HG03460 (cell line): ENCODE results near the gene TAF3.
A peak's percentile ranks its signal among the peaks of the same experiment; 100 is the strongest.

Experiments
- ATAC-seq: cut with Tn5 transposase; IDR thresholded peaks from one replicate; pipeline ENCODE4 v1.9.1; 2021; ENCODE audit not compliant: unreplicated experiment

The TAF3 gene

GRCh38 chr10:8043569-8044306 lies 225.4 kb downstream of the TAF3 start:
- no peak for ATAC-seq

DNA sequence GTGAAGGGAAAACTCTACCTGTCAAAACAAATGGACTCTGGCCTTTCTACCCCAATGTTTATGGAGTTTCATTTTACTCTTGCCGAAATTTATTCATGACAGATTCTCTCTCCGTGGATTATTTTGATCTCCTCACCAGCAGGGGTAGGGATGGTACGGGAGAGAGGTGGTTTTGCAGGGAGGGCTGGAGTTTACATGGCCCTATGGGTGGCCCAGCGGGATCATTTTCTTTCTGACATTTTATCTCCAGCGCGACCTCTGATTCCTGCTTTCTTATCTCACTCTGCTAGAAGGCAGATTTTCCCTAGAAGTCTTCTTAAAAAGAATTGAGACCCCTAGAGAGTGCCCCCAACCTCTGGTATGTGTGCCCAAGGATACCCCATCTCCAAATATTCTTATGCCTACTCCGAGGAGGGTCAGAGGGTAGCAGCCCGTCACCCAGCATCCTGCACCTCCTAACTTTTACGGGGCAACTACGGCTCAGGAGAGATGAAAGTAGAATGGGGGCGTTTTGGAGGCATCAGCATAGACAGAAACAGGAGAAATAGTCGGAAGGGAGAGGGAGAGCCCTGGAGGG lies 226.1 kb downstream of the TAF3 start:
- no peak for ATAC-seq

- ATAC-seq, result no peak
Observed at GRCh38 chr10:8044908-8045725, 226.8 kb downstream of the TAF3 start.

- no peak for ATAC-seq
Observed at GRCh38 chr10:8045726-8046494, 227.6 kb downstream of the TAF3 start.

GRCh38 chr10:8047452-8048280 lies 229.4 kb downstream of the TAF3 start:
- ATAC-seq, result no peak

DNA sequence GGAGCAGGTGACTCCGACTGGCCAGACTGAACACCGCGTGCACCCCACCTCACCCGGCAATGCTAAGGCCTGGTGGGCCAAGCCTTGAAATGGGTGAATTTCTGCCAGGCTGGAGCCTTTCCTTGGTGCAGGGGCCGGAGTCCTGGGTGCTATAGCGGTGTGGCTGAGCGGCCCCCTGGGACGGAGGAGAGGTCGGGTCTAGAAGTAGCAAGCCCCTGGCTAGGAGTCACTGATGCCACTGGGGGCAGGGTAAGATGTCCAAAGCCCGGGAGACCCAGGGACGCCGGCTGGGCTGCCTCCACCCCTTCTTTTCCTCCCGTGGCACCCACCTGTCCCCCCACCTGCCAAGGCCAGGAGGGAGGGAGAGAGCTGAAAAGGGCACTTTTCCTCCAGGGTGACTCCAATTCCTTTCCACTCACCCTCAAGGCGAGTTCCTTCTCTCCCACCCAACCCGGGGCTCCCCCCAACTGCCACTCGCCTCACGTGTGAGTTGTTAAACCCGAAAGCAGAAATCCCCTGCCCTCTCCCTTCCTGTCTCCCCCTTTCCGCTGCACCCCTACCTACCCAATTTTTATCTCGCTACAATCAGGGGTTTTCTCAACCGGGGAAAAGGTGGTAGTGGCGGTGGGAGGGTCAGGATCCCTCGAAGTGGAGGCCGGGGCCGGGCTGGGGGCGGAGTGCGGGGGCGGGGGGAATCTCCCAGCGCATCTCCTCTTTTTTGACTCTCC lies 230.1 kb downstream of the TAF3 start:
- ATAC-seq, result no peak

DNA sequence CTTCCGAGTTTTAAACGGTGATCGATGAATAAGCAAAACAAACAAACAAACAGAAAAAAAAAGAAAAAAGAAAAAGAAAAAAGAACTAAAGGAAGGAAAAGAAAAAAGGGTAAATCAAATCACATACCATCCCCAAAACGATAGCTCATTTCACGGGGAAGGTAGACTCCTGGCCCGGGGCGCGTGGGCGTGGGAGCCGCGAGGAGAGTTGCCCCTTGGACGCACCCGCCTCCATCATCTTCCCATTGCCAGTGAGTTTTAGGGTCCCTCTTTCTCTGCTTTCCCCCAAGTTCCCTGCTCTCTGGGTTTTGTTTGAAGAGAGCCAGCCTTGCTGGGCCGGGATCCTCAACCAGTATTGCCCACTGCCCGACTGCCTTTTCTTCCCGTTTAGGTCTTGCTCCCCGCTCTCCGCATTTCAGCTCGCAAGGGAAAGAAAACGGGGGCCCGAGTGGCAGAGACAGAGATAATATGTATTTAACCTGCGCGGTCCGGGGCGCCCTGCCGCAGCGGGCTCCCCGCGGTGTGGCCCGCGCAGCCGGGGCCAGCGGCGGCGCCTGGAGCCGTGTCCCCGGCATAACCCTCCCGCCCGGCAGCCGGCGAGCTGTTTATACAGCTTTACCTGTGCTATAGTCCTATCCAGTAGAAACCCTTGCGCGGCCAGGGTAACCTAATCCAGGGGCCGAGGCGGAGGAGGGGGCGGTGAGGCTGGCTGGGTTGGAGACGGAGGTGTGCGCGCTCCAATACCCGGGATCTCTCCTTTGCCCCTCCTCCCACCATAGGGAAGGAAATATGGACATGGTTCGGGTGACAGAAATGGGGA lies 230.9 kb downstream of the TAF3 start:
- no peak for ATAC-seq

- ATAC-seq, result no peak
Observed at GRCh38 chr10:8049865-8050555, 231.7 kb downstream of the TAF3 start.

DNA sequence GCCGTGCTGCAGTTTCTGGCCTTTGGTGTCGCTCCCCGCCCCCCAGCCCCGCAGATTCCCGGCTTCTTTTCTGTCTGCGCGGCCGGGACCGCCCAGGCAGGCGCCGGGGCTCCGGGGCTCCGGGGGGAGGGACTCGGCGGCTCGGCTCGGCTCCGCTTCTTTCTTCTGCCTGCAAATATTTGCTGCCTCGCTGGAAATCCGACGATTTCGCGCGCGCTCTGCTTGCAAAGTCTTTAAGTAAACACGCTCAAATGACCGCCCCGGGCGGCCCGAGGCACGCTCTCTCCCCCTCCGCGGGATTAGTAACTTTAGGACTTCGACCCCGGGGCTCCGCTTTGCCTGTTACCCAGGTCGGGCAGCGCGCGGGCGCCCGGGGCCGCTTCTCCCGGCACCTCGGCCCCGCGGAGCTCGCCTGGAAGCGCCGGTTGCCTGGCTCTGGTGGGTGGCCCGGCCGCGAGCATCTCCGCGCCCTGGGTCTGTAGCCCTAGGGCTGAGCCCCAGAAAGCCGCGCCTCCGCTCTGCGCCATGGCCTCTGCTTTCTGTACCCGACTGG lies 232.3 kb downstream of the TAF3 start:
- no peak for ATAC-seq

GRCh38 chr10:8051109-8051821 lies 233.0 kb downstream of the TAF3 start:
- no peak for ATAC-seq

GRCh38 chr10:8051851-8052257 lies 233.5 kb downstream of the TAF3 start:
- no peak for ATAC-seq

DNA sequence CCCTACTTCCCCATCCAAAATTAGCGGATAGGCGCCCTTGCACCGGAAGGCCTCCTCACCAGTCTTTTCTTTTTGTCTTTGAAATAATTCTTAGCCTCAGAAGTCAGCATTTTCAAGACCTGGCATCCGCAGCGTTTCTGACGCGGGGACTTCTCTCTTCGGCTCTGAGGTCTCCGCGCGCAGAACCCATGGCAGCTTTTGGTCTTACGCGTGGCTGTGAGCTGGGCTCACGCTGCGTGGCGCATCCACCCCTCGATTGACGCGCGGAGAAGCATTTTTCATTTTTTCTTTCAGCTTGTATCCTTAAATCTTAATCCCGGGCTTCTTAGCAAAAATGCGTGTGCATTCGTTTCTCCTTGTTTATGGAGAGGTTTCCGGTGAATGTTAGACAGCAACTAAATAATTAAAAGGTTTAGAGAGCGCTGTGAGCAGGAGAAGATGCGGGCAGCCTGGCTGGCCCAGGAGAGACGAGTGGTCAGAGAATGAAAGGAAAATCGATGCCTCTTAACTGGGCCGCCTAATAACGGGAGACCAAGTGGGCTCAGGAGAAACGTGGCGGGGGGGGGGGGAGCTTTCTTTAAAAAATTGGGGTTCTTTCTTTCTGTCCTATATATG lies 234.1 kb downstream of the TAF3 start:
- ATAC-seq, result no peak

DNA sequence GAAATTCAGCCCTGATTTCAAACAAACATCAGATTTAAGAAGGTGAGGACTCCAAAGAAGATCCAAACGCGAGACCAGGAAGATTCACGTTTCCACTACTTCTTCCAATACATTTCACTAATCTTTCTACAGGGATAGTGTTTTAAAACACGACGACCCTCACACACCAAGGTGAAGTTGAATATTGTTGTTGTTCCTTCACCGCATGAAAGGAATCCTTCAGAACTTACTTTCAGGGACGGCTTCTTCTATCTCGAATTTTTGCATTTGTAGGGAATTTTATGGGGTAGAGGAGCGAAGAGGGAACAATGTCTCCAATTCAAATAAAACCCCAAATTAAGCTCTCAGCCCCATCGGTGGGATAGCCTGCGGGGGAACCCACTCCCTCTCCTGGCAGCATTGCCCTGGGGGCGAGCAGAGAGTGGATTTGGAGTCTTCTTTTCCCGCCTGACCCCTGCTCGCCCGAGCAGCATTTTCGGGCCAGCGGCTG lies 234.7 kb downstream of the TAF3 start:
- no peak for ATAC-seq

DNA sequence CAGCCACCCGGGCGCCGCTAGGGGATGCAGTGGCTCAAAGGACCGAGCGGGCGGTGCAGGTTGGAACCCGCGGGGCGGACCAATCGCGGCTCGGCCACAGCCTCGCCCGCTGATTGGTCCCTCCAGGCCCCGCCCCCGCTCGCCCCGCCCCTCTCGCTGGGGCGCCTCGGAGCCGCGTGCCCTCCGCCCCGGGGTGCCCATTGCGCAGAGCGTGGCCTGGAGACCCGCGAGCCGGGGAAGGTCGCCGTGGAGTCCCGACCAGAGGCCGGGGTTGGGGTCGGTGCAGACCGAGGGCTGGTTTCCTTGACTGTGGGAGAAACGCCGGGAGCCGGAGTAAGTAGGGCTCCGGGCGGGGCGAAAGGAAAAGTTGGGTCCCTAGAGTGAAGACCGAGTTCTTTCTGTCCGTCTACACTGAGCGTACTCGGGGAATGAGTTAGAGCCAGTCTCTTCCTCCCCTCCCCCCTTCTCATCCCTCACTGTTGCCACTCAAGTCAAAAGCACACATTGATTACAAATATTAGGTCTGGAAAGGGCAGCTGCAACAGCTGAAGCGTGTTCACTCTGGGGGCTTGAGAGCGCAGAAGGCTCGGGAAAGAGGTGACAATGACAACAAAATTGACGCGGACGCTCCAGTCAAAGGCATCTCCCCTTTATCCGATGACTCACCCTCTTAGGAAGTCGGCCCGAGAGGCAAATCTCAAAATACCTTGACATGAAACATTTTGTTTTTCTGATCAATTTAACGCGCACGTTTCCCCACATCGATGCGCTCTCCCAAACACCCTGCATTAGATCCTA lies 235.3 kb downstream of the TAF3 start:
- ATAC-seq, result peak; percentile 53

- peak; percentile 2 for ATAC-seq
Observed at GRCh38 chr10:8054244-8054493, 235.9 kb downstream of the TAF3 start.
